Stimulated activated CD4-positive, alpha-beta T cell treated with anti-CD3 and anti-CD28 coated beads, Interleukin-1b, Interleukin-23, amount 100 ng/mL, for 24 hours (primary cell): Measurements from ENCODE around the gene KDM2A.
"Not testable (repeated sequence)": the region's sequence is repeated elsewhere in the genome, so short reads cannot be mapped to it uniquely, and the experiment has no call there.

Source experiments
- DNase-seq, 4 experiments: peaks; one replicate each; pipeline ENCODE4 v3.0.0-alpha.2; 2020; ENCODE audit warnings: low read depth in 4 of 4, low spot score in 1 of 4

The KDM2A gene

DNA sequence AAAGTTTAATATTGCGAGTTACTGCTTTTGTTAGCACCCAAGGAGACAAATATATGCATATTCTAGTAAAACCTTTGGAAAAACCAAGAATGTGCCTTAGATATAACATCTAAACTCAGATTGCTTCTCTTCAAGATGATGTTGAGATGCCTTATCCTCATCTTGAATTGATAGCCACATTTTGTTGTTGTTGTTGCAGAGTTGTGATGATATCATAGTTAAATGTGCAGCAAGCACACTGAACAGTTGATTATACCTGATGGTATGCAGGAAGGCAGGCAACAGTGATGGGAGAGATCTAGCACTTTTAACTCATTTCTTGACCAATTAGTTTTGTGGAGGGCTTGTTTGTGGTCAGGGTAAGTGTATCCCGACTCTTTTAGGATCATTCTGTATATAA, 48.0 kb downstream of the KDM2A start:
- no peak for DNase-seq

DNA sequence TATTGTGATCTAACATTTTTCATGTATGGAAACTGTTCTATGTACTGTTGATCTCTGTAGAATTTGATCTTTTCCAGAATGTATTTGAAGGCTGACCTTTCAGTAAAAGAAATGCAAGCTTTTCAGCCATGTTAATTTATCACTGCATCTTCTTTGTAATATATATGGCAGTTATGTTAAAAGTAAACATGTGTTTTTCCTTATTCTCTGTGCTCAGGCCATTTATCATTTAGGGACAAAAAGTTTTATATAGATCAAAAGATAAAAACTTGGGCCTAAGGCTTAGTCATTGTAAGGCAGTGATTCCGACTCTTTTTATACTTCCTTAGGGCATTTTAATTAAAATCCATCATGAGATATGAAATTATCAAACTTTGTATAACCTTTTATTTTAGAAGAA, 48.7 kb downstream of the KDM2A start:
- no peak for DNase-seq

- DNase-seq = not testable (repeated sequence)
These were observed 49.8 kb downstream of the KDM2A start for GRCh38 chr11:67168911-67169310.

- DNase-seq = no peak
These were observed 55.2 kb downstream of the KDM2A start for GRCh38 chr11:67174311-67174710.

DNA sequence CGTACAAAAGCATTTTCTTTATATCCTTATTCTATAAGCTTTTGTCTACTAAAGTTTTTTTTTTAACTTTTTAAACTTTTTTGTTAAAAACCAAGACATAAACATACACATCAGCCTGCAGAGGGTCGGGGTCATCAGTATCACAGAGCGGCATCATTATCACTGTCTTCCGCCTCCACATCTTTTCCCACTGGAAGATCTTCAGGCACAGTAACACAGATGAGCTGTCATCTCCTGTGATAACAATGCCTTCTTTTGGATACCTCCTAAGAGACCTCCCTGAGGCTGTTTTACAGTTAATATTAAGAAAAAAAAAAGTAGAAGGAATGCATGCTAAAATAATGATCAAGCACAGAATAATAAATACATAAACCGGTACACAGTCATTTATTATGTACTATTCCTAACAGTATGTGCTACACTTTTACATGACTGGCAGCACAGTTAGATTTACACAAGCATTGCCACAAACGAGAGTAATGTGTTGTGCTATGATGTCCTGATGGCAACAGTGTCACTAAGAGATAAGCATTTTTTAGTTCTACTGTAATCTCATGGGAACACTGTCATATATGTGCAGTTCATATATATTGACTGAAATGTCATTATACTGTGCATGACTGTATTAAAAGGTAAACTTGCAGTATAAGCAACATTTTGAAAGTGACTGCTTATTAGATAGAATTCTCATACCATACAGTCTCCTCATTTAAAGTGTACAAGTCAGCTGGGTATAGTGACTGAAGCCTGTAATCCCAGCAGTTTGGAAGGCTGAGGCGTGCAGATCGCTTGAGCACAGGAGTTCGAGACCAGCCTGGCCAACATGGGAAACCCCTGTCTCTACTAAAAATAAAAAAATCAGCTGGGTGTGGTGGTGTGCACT, 58.6 kb downstream of the KDM2A start:
- DNase-seq = no peak

- DNase-seq = no peak
These were observed 59.4 kb downstream of the KDM2A start for GRCh38 chr11:67178421-67178820.

GRCh38 chr11:67178878-67179277, 59.8 kb downstream of the KDM2A start:
- DNase-seq = no peak

GRCh38 chr11:67179892-67180490, 60.9 kb downstream of the KDM2A start:
- DNase-seq = no peak

DNA sequence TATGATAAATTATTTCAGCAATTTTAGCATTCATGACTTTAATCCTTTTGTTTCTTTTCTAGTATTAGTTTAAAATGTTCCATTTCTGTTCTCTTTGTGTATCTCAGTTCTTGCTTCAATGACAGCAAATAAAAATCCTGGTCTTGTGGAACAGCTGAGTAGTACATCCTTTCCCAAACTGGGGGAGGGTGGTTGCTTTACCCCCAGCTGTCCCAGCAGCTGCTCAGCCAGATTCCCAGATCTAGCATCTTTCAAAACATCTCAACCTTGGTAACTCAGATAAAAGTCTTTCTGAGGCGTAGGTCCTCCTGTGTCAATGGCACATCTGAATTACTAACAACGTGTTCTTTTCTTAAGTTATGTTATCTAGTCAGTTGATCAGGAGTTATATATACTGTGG, 75.0 kb downstream of the KDM2A start:
- DNase-seq = no peak

- no peak for DNase-seq
These were observed 77.0 kb downstream of the KDM2A start for GRCh38 chr11:67195971-67196456.

DNA sequence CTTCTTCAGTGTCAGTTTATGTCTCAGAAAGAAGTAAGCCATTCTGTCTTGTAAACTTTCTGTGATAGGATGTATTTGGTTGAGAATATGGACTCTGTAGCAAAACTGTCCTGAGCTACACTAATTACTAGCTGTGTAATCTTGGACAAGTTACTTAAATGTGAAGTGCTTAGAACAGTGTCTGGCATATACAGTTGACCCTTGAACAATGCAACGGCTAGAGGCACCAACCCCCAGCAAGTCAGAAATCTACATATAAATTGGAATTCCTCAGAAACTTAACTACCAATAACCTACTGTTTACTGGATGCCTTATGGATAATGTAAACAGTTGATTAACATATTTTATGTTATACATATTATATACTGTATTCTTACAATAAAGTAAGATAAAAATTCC, 78.5 kb downstream of the KDM2A start:
- no peak for DNase-seq

DNA sequence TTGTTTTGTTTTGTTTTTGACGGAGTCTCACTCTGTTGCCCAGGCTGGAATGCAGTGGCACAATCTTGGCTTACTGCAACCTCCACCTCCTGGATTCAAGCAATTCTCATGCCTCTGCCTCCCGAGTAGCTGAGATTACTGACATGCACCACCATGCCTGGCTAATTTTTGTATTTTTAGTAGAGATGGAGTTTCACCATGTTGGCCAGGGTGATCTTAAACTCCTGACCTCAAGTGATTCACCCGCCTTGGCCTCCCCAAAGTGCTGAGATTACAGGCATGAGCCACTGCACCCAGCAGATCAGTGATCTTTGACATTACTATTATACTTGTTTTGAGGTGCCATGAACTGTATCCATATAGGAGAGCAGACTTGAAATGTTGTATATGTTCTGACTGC, 79.7 kb downstream of the KDM2A start:
- DNase-seq = not testable (repeated sequence)

- DNase-seq = no peak
These were observed 80.7 kb downstream of the KDM2A start for GRCh38 chr11:67199751-67200150.

DNA sequence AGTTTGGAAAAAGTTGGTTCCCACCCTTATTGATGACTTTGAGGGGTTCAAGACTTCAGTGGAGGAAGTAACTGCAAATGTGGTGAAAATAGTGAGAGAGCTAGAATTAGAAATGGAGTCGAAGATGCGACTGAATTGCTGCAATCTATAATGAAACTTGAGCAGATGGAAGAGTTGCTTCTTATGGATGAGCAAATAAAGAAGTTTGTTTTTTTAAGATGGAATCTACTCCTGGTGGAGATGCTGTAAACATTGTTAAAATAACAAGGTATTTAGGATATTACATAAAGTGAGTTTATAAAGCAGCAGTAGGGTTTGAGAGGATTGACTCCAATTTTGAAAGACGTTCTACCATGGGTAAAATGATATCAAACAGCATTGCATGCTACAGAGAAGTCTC, 83.0 kb downstream of the KDM2A start:
- no peak for DNase-seq

DNA sequence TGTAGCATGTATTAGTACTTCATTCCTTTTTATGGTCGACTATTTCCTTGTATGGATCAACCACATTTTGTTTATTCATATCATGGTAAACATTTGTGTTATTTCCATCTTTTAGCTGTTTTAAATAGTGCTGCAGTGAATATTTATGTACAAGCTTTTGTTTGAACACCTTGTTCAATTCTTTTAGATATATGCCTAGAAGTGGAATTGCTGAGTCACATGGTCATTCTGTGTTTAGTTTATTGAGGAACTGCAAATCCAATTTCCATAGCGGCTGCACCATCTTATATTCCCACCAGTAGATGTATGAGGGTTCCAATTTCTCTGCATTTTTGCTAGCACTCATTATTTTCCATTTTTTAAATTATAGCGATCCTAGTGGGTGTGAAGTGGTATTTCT, 85.8 kb downstream of the KDM2A start:
- no peak for DNase-seq

DNA sequence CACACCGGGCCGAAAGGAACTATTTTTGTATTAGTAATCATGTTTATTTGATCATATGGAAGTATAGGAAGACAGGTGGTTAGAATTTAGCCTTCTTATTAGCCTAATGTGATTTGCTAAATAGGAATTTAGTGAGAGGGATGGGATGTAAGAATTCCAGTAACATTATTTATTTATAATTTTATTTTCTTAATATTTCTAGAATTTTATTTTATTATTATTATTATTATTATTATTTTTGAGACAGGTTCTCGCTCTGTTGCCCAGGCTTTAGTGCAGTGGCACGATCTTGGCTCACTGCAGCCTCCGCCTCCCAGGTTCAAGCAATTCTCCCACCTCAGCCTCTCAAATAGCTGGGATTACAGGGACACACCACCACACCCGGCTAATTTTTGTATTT, 90.2 kb downstream of the KDM2A start:
- not testable (repeated sequence) for DNase-seq

- DNase-seq = no peak
These were observed 92.8 kb downstream of the KDM2A start for GRCh38 chr11:67211656-67212436.

DNA sequence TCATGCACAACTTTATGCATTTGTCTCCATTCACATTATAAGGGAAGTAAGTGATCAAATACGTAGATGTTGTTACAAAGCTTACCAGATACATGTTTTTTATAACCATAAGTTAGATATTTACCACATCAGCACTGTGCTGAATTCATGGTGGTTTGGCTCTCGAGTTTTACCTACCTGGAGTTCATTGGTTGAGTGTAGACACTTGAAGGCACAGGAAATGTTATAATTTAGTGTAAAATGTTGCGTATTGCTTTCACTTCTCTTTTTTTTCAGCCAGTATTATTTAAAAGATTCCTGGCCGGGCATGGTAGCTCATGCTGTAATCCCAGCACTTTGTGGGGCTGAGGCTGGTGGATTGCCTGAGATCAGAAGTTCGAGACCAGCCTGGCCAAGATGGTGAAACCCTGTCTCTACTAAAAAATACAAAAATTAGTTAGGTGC, 94.1 kb downstream of the KDM2A start:
- DNase-seq = no peak

DNA sequence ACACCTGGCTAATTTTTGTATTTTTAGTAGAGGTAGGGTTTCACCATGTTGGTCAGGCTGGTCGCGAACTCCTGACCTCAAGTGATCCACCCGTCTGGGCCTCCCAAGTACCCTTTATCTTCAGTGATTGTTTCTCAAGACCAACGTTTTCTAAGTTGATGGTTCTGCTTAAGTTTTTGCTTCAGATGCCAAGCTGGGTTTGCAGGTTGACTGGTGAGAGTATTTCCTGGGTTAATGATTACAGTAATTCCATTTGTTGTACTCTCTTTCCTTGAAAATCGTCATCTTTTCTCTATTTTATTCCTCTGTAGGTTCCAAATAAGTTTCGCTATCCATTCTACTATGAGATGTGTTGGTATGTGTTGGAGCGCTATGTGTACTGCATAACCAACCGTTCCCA, 108.7 kb downstream of the KDM2A start:
- DNase-seq = no peak

DNA sequence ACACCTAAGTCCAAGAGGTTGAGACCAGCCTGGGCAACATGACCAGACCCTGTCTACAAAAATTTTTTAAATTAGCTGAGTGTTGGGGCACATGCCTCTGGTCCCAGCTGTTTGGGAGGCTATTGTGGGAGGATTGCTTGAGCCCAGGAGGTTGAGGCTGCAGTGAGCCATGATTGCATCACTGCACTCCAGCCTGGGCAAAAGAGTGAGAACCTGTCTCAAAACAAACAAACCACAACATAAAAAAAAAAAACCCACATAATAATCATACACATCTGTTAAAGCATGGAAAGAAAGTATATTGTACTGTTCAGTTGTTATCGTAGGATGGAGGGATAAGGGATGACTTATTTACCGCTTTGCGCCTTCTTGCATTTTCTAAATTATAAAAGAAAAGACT, 111.3 kb downstream of the KDM2A start:
- no peak for DNase-seq

GRCh38 chr11:67230886-67231285, 111.8 kb downstream of the KDM2A start:
- DNase-seq = no peak
